GM19035 (cell line): ENCODE results near the gene IGFBP3.

Experiments used
- ATAC-seq: cut with Tn5 transposase; IDR thresholded peaks from one replicate; pipeline ENCODE4 v1.9.1; 2021; ENCODE audit not compliant: unreplicated experiment

The IGFBP3 gene

GRCh38 chr7:45923290-45923689 is 2.2 kb upstream of the IGFBP3 start:
- peak; percentile 54 for ATAC-seq

GRCh38 chr7:45922810-45923209 is 1.7 kb upstream of the IGFBP3 start:
- peak; percentile 28 for ATAC-seq

GRCh38 chr7:45921699-45922519 is 837 bp upstream of the IGFBP3 start:
- ATAC-seq, result no peak

GRCh38 chr7:45921381-45921698 is 268 bp upstream of the IGFBP3 start:
- no peak for ATAC-seq

GRCh38 chr7:45919993-45920459 is 1.0 kb downstream of the IGFBP3 start:
- no peak for ATAC-seq

- no peak for ATAC-seq
Measured at GRCh38 chr7:45919231-45919784, 1.8 kb downstream of the IGFBP3 start.

- ATAC-seq, result no peak
Measured at GRCh38 chr7:45918556-45918955, 2.5 kb downstream of the IGFBP3 start.

- ATAC-seq, result peak; percentile 72
Measured at GRCh38 chr7:45917658-45918057, 3.4 kb downstream of the IGFBP3 start.

GRCh38 chr7:45917064-45917463 is 4.0 kb downstream of the IGFBP3 start:
- no peak for ATAC-seq

GRCh38 chr7:45915606-45916005 is 5.5 kb downstream of the IGFBP3 start:
- no peak for ATAC-seq

- ATAC-seq, result no peak
Measured at GRCh38 chr7:45914911-45915310, 6.2 kb downstream of the IGFBP3 start.

- no peak for ATAC-seq
Measured at GRCh38 chr7:45912972-45913371, 8.1 kb downstream of the IGFBP3 start.

- ATAC-seq, result no peak
Measured at GRCh38 chr7:45911311-45911710, 9.8 kb downstream of the IGFBP3 start.

- no peak for ATAC-seq
Measured at GRCh38 chr7:45910855-45911254, 10.2 kb downstream of the IGFBP3 start.

GRCh38 chr7:45909561-45909960 is 11.5 kb downstream of the IGFBP3 start:
- ATAC-seq, result no peak

- no peak for ATAC-seq
Measured at GRCh38 chr7:45902820-45903219, 18.3 kb downstream of the IGFBP3 start.

GRCh38 chr7:45901566-45901965 is 19.5 kb downstream of the IGFBP3 start:
- ATAC-seq, result no peak

- no peak for ATAC-seq
Measured at GRCh38 chr7:45898222-45898621, 22.9 kb downstream of the IGFBP3 start.

- no peak for ATAC-seq
Measured at GRCh38 chr7:45897042-45897690, 23.9 kb downstream of the IGFBP3 start.

GRCh38 chr7:45894665-45895062 is 26.4 kb downstream of the IGFBP3 start:
- ATAC-seq, result no peak

GRCh38 chr7:45893996-45894664 is 26.9 kb downstream of the IGFBP3 start:
- ATAC-seq, result no peak
